ENCODE results near the gene KDM4E. TPM values are rescaled to one million over a fixed set of nuclear protein-coding genes. Genes with fewer than 3 reads are reported as not detected.

KDM4E gene
- total and polyA plus RNA-seq, 10 of the 15 experiments (the other 5 are each of a cell fraction or from before 2014, with no cell fraction given): not detected

- ATAC-seq (peak; percentile 100), FAIRE-seq (peak; percentile 97), DNase-seq (ENCODE audit: low read depth, low spot score) (no peak)
- Histone ChIP-seq H3K4me2 (ENCODE audit: control insufficient read depth, insufficient read depth) (no peak overlapping the region), H4K20me1 (ENCODE audit: control insufficient read depth, insufficient read depth) (no peaks in the 10 kb centered on the region), H3K9me3 (replicated peaks; ENCODE audit: control insufficient read depth, insufficient read depth, low read length) (no peaks in the 10 kb centered on the region), H3K9ac (ENCODE audit: control insufficient read depth, insufficient read depth, low read length) (no peak overlapping the region), H3K36me3 (ENCODE audit: control insufficient read depth in 2 of 2, insufficient read depth in 2 of 2, low read length in 1 of 2) (no peaks in the 10 kb centered on the region), H3K79me2 (ENCODE audit: control insufficient read depth, insufficient read depth, low read length) (no peaks in the 10 kb centered on the region), H3K27me3 (replicated peaks in 1 of 2; ENCODE audit: control insufficient read depth in 2 of 2, insufficient read depth in 2 of 2, low read length in 1 of 2) (no peaks in the 10 kb centered on the region; a peak in 1 of 4 replicates), H2AFZ (ENCODE audit: control insufficient read depth, low read depth, low read length) (no peak overlapping the region), H3K4me1 (ENCODE audit: control insufficient read depth, insufficient read depth, low read length) (peaks cover 5% of the 10 kb centered on the region; the same call in 1 of the 2 replicates), H3K27ac (ENCODE audit: control insufficient read depth, insufficient read depth) (no peak overlapping the region), H3K4me3 (no peak overlapping the region)
- no peak for TF ChIP-seq SIN3A (IDR thresholded peaks at IDR 0.05; ENCODE audit: low read depth, low read length)
- TF ChIP-seq PAX5 (IDR thresholded peaks at IDR 0.05; ENCODE audit: borderline replicate concordance, low read depth, low read length): peak; percentile 52; the same call in 1 of the 2 replicates
- no peak for TF ChIP-seq MTA3 (IDR thresholded peaks at IDR 0.05; ENCODE audit: borderline replicate concordance, low read length)
- no peak for TF ChIP-seq STAT3 (IDR thresholded peaks at IDR 0.05; ENCODE audit: low read depth, low read length)
- peak; percentile 67; the same call in 1 of the 2 replicates for TF ChIP-seq IRF4 (IDR thresholded peaks at IDR 0.05; ENCODE audit: low read depth, low read length)
- TF ChIP-seq ATF7 (IDR thresholded peaks at IDR 0.05; ENCODE audit: low read depth): no peak
- no peak for TF ChIP-seq SMC3 (IDR thresholded peaks at IDR 0.05; ENCODE audit: borderline replicate concordance, low read length)
- 0 out of 2 replicates have a peak, but pooled peaks have one; percentile 24 for TF ChIP-seq NFIC (IDR thresholded peaks at IDR 0.05; ENCODE audit: low read depth, low read length)
- peak in 1 of 2 experiments; percentile 8; a peak in 1 of 4 replicates for TF ChIP-seq EP300 (IDR thresholded peaks at IDR 0.05; ENCODE audit: borderline replicate concordance in 1 of 2, control insufficient read depth in 1 of 2, low read depth in 2 of 2, low read length in 2 of 2)
- no peak for TF ChIP-seq NFXL1 (IDR thresholded peaks at IDR 0.05; ENCODE audit: borderline replicate concordance)
- TF ChIP-seq JUNB (IDR thresholded peaks at IDR 0.05): peak; percentile 72
- TF ChIP-seq YY1 (IDR thresholded peaks at IDR 0.05; ENCODE audit: low read depth, low read length): no peak
- RAD21 ChIA-PET (ENCODE audit: unreplicated experiment): interaction anchor here (0.6 to 2.2 kb wide), 10 partner anchors 9 to 97 kb away, joined by 3 to 19 read pairs (median 4); partner anchors contain the start of genes ENDOD1 and SRSF8
- BruUV-seq (replicated peaks): no TSS peak
- intact Hi-C loops (cut with micrococcal nuclease; ENCODE audit: unreplicated experiment) (no loop called here), in situ Hi-C loops (cut with MboI) (no loop called here)
- CTCF ChIA-PET: interaction anchor here (0.6 to 3.0 kb wide), 7 partner anchors 9 to 82 kb away, joined by 3 to 21 read pairs (median 5); partner anchors contain the start of gene SRSF8
- WGBS (ENCODE audit: insufficient coverage, insufficient replicate concordance, low lambda C conversion rate, missing lambda C conversion rate): 0% methylated on average over 2 of the region's 2 CpGs
- SMC1A ChIA-PET (ENCODE audit: uncharacterized antibody, unreplicated experiment): interaction anchor here (0.6 to 3.6 kb wide), 5 partner anchors 9 to 122 kb away, joined by 3 to 32 read pairs (median 3); partner anchors contain the start of gene SRSF8
- POLR2A ChIA-PET: interaction anchor here (1.3 to 4.1 kb wide), 2 partner anchors 12 to 15 kb away, joined by 6 to 14 read pairs; partner anchors contain the start of gene SRSF8
These were observed 30.3 kb downstream of the KDM4E start for GRCh38 chr11:95055283-95055897.

Data from GM12878 (cell line).